ENCODE results near the gene TTYH1. TPM values are rescaled to one million over a fixed set of nuclear protein-coding genes. Genes with fewer than 3 reads are reported as not detected.

Gene TTYH1
- total RNA-seq, 1 experiment from 2014 or later: 0.62 TPM

- H3K9me3 ChIP-seq (ENCODE audit: control insufficient read depth, insufficient read depth, low read depth, low read length): no peaks in the 10 kb centered on the region
- CTCF ChIA-PET: interaction anchor here (0.7 kb wide), 1 partner anchor 9 kb away, joined by 3 read pairs; no protein-coding TSS in a partner anchor
- no peak overlapping the region for H3K4me3 ChIP-seq (ENCODE audit: low read depth in 2 of 2, low read length in 2 of 2)
- no peaks in the 10 kb centered on the region for H3K36me3 ChIP-seq (ENCODE audit: control insufficient read depth, insufficient read depth, low read length)
- no peak overlapping the region for H3K27ac ChIP-seq (ENCODE audit: low read length)
- intact Hi-C loops (cut with micrococcal nuclease; ENCODE audit: unreplicated experiment): loop anchor here (10.0 kb wide), 1 partner anchor 69 kb away; no protein-coding TSS in a partner anchor
- in situ Hi-C loops (cut with HindIII; ENCODE audit: low pct_unique_long_range_greater_than_20kb, low sequenced_read_pairs): no loop called here
- peaks cover 9% of the 10 kb centered on the region; the same call in 1 of the 2 replicates for H3K27me3 ChIP-seq (ENCODE audit: control insufficient read depth, insufficient read depth, low read length)
- POLR2A ChIA-PET: interaction anchor here (0.6 to 0.7 kb wide), 3 partner anchors 20 to 372 kb away, joined by 4 to 8 read pairs (median 7); no protein-coding TSS in a partner anchor
- TF ChIP-seq REST (IDR thresholded peaks at IDR 0.05; ENCODE audit: insufficient read depth in 1 of 2, low read depth in 2 of 2, low read length in 1 of 2): no peak
- TF ChIP-seq SIN3A (IDR thresholded peaks at IDR 0.05; ENCODE audit: borderline replicate concordance, insufficient read depth, low read depth, low read length): no peak
- no peak for TF ChIP-seq POLR2AphosphoS5 (IDR thresholded peaks at IDR 0.05; ENCODE audit: low read depth, low read length)
- TF ChIP-seq CTCF (IDR thresholded peaks at IDR 0.05): no peak
- TF ChIP-seq TCF7L2 (IDR thresholded peaks at IDR 0.05; ENCODE audit: low read depth, low read length): no peak
- BruUV-seq (replicated peaks): no TSS peak
- no peaks in the 10 kb centered on the region for H3K4me1 ChIP-seq (ENCODE audit: control insufficient read depth, insufficient read depth, low read length)
- no peak for DNase-seq (ENCODE audit: low read depth, low spot score)
- ATAC-seq: no peak
Measured at GRCh38 chr19:54485851-54486250, 70.6 kb downstream of the TTYH1 start.

Other genes with a start within 250 kb of the TTYH1 start
- gene TMC4, start 242.3 kb upstream of the TTYH1 start, total RNA-seq (2021; ENCODE audit: unreplicated experiment): 5.1 TPM
- gene MBOAT7, start 225.9 kb upstream of the TTYH1 start, total RNA-seq (2021; ENCODE audit: unreplicated experiment): 264 TPM
- 194 TPM for gene TSEN34, start 224.2 kb upstream of the TTYH1 start, total RNA-seq (2021; ENCODE audit: unreplicated experiment)
- 823 TPM for gene RPS9, start 214.6 kb upstream of the TTYH1 start, total RNA-seq (2021; ENCODE audit: unreplicated experiment)
- 0.18 TPM for gene LILRB3, start 192.5 kb upstream of the TTYH1 start, total RNA-seq (2021; ENCODE audit: unreplicated experiment)
- 0.08 TPM for gene LILRA6, start 172.7 kb upstream of the TTYH1 start, total RNA-seq (2021; ENCODE audit: unreplicated experiment)
- gene LILRB5, start 158.2 kb upstream of the TTYH1 start, total RNA-seq (2021; ENCODE audit: unreplicated experiment): 0.05 TPM
- not detected for gene LILRB2, start 134.4 kb upstream of the TTYH1 start, total RNA-seq (2021; ENCODE audit: unreplicated experiment)
- gene LILRA5, start 102.3 kb upstream of the TTYH1 start, total RNA-seq (2021; ENCODE audit: unreplicated experiment): not detected
- not detected for gene LILRA4, start 76.3 kb upstream of the TTYH1 start, total RNA-seq (2021; ENCODE audit: unreplicated experiment)
- gene LAIR1, start 50.5 kb upstream of the TTYH1 start, total RNA-seq (2021; ENCODE audit: unreplicated experiment): 0.05 TPM
- gene LENG8, start 33.7 kb downstream of the TTYH1 start, total RNA-seq (2021; ENCODE audit: unreplicated experiment): 268 TPM
- 5.1 TPM for gene LENG9, start 48.3 kb downstream of the TTYH1 start, total RNA-seq (2021; ENCODE audit: unreplicated experiment)
- 7.1 TPM for gene CDC42EP5, start 57.8 kb downstream of the TTYH1 start, total RNA-seq (2021; ENCODE audit: unreplicated experiment)
- gene LAIR2, start 87.4 kb downstream of the TTYH1 start, total RNA-seq (2021; ENCODE audit: unreplicated experiment): not detected
- gene LILRA2, start 158.3 kb downstream of the TTYH1 start, total RNA-seq (2021; ENCODE audit: unreplicated experiment): not detected
- not detected for gene LILRA1, start 178.2 kb downstream of the TTYH1 start, total RNA-seq (2021; ENCODE audit: unreplicated experiment)
- 0.08 TPM for gene LILRB1, start 215.0 kb downstream of the TTYH1 start, total RNA-seq (2021; ENCODE audit: unreplicated experiment)
- gene LILRB4, start 247.5 kb downstream of the TTYH1 start, total RNA-seq (2021; ENCODE audit: unreplicated experiment): not detected